ENCODE measurements around the gene SLC35A5.

The SLC35A5 gene

GRCh38 chr3:112572701-112573100 is 10.9 kb downstream of the SLC35A5 start:
- no peak for DNase-seq

DNA sequence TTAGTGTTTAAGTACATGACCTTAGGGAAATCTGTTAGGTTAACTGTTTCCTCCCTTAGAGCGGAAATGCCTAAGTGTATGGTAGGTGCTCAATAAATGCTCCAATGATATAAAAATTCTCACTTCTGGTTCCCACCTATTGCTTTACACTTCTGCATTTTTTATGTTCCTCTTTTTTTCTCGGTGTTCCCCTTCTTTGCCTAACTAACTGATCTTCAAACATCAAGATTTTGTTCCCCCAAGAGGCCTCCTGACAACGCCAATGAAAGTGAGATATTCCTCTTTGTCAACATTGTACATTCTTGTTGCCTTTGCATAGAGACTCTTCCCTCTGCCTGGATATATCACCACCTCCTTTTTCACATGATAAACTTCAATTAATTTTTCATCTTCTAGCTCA is 17.4 kb downstream of the SLC35A5 start:
- DNase-seq = no peak

DNA sequence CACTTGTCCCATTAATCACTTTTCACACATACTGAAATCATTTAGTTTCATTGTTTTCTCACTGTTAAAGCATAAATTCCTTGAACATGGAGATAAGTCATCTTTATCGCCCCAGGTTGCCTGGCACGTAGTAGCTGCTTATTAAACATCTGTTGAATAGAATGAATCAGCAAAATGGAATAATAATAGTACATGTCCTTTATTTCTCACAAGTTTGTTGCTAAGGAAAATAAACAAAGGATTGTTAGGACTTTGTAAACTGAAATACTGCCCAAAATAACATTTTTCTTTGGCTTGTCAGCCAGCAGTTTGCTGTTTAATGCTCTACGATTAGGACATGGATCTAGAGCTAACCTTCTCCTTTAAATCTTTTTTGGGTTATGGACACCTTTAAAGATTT is 17.9 kb downstream of the SLC35A5 start:
- DNase-seq = no peak

- peak; percentile 21 for DNase-seq
These were observed 20.5 kb downstream of the SLC35A5 start for GRCh38 chr3:112582244-112582874.

DNA sequence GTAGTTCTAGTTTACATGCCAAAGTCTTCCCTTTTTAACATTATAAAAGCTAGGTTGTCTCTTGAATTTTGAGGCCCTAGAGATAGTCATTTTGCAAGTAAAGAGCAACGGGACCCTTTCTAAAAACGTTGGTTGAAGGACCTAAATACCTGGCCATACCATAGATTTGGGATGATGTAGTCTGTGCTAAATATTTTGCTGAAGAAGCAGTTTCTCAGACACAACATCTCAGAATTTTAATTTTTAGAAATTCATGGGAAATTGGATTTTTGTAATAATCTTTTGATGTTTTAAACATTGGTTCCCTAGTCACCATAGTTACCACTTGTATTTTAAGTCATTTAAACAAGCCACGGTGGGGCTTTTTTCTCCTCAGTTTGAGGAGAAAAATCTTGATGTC is 21.3 kb downstream of the SLC35A5 start:
- DNase-seq = no peak

DNA sequence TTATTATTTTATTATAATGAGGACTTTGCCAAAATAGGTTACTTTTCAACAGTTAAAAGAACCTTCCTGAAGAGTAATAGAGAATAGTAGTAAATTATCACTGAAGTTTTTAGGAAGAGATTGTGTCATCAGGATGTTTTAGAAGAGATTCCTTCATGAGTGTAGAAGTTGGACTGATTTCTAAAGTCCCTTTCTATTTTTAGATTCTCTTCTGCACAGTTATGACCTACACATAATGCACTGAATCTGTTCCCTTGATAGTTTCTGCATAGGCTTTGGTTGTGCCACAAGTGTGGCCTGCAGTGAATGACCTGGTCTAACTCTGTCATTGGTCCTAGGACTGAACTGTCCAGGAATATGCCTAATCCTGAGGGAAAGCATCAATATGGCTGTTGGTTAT is 23.9 kb downstream of the SLC35A5 start:
- no peak for DNase-seq

DNA sequence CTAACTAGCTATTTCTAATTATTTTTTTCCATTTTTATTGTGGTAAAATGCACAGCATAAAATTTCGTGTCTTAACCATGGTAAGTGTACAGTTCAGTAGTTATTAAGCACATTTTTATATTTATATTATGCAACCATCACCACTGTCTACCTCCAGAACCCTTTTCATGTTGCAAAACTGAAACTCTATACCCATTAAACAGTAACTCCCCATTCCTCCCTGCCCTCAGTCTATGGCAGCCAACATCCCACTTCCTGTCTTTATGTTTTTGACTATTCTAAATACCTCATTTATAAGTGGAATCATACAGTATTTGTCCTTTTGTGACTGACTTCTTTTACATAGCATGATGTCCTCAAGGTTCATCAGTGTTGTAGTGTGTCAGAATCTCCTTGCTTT is 25.5 kb downstream of the SLC35A5 start:
- DNase-seq = no peak

- no peak for DNase-seq
These were observed 31.4 kb downstream of the SLC35A5 start for GRCh38 chr3:112593258-112593657.

- no peak for DNase-seq
These were observed 33.0 kb downstream of the SLC35A5 start for GRCh38 chr3:112594856-112595255.

- DNase-seq = no peak
These were observed 36.1 kb downstream of the SLC35A5 start for GRCh38 chr3:112597945-112598344.

- DNase-seq = no peak
These were observed 36.9 kb downstream of the SLC35A5 start for GRCh38 chr3:112598731-112599130.

- DNase-seq = no peak
These were observed 40.5 kb downstream of the SLC35A5 start for GRCh38 chr3:112602217-112602838.

DNA sequence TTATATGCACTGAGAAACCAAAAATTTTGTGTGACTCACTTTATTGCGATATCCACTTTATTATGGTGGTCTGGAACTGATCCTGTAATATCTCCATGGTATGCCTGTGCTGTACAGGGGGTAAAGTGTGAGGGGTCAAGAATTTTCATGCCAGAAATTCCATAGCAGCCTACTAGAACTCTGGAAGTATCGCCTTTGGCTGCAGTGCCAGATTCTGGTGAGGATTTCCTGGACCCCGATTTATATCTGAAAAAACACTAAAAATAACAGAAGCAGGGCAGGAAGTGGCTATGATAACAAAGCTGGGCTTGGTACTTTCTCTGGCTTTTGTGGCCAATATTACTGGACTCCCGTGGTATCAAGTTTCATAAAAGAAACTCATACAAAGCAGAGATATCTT is 42.7 kb downstream of the SLC35A5 start:
- DNase-seq = no peak

- no peak for DNase-seq
These were observed 43.4 kb downstream of the SLC35A5 start for GRCh38 chr3:112605285-112605684.

- no peak for DNase-seq
These were observed 44.3 kb downstream of the SLC35A5 start for GRCh38 chr3:112606098-112606497.

DNA sequence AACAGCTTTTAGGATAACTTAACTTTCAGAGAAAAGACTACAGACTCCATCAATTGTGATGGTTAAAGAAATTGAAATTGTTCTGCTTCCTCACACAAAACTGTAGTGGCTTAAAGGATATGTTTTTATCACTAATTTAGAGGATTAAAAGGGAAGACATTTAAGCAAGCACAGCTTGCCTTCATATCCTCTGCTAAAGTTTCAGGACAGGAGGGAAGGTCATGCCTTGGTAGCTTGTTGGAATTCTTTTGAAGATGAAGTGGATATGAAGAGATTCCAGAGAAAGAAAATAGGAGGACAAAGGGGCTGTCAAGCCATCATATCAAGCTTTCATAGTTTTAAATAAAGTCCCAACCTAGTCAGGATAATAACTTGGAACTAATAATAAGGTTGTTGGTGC is 46.0 kb downstream of the SLC35A5 start:
- no peak for DNase-seq

GRCh38 chr3:112610121-112610520 is 48.3 kb downstream of the SLC35A5 start:
- DNase-seq = no peak

GRCh38 chr3:112611752-112612515 is 50.1 kb downstream of the SLC35A5 start:
- DNase-seq = no peak

- no peak for DNase-seq
These were observed 54.3 kb downstream of the SLC35A5 start for GRCh38 chr3:112615989-112616731.

- no peak for DNase-seq
These were observed 55.4 kb downstream of the SLC35A5 start for GRCh38 chr3:112617285-112617684.

DNA sequence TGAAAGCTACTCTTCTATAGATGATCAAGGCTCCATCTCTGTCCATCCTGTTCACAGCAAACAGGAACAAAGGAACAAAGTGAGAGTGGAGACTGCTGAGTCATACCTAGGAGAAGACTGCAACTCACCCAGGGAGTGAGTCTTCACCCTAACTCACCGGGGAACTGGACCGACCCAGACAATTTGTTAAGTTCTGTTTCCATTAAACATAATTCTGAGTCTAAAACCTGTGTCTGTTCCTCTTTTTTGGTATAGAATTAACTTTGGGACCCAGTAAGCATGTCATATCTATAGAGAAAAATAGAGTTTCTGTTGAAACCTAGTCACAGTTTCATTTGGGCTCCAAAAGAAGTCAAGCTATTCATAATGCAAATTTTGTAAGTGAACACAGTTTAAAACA is 57.5 kb downstream of the SLC35A5 start:
- no peak for DNase-seq

DNA sequence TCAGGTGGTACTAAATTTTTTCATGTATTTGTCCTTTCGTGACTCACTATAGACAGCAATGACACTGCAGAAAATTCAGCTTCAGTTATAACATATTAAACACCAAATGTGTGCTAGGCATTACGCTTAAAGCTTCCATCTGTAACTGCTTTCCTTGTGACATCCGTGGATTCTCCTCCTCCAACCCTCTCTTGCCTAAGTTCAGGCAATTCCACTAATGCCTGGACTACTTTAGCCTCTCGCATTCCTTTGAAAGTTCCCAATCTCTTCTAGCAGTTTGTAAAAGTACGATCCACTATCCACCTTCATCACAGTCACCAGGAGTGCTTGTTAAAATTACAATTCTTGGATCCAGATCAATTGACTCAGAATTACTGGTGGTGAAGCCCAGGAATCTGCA is 61.4 kb downstream of the SLC35A5 start:
- DNase-seq = no peak

DNA sequence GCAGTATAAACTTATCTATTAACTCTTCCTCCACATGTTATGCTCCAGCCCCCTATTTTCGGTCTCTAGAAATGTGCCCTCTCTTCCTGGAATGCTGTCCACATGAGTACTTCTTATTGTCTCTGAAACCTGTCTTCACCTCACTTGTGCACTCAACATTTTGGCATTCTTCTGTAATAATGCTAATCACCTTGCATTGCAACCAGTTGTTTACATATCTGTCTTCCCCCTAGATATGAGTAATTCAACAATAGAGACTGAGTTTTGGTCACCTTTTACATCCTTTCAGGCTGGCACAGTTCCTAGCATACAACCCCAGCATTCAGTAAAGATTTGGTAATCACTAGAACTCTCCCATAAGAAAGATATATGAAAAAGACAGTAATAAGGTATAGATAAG is 61.9 kb downstream of the SLC35A5 start:
- DNase-seq = no peak

DNA sequence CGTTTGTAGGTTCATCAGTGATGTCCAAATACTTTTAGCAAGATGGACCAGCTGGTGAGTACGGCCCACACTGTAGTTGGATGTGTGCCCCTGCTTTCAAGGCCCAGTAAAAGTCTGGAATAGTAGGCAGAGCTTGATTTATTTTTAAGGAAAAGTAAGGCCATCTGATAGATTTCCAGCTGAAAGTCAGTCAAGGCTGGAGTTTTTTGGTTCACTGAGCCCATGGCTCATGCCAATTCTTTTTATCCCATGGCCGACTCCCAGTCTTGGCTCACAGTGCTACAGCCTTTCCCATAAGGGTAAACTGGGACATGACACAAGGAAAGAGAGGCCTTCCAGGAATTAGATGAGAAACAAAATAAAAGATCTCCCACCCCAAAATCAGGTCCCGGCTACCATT is 65.6 kb downstream of the SLC35A5 start:
- DNase-seq = no peak
